ENCODE measurements around the gene GRID1. TPM values are rescaled to one million over a fixed set of nuclear protein-coding genes. Genes with fewer than 3 reads are reported as not detected.

GRID1 gene
- total and polyA plus RNA-seq, 9 of the 15 experiments (the other 6 are each of a cell fraction or from before 2014, with no cell fraction given): 0.01 to 7.2 (median 1.2) TPM

- TF ChIP-seq, protein P1, sequence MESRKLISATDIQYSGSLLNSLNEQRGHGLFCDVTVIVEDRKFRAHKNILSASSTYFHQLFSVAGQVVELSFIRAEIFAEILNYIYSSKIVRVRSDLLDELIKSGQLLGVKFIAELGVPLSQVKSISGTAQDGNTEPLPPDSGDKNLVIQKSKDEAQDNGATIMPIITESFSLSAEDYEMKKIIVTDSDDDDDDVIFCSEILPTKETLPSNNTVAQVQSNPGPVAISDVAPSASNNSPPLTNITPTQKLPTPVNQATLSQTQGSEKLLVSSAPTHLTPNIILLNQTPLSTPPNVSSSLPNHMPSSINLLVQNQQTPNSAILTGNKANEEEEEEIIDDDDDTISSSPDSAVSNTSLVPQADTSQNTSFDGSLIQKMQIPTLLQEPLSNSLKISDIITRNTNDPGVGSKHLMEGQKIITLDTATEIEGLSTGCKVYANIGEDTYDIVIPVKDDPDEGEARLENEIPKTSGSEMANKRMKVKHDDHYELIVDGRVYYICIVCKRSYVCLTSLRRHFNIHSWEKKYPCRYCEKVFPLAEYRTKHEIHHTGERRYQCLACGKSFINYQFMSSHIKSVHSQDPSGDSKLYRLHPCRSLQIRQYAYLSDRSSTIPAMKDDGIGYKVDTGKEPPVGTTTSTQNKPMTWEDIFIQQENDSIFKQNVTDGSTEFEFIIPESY (CRISPR knock-in tag; IDR thresholded peaks at IDR 0.05): no peak
- TF ChIP-seq ZNF780A (CRISPR knock-in tag; IDR thresholded peaks at IDR 0.05) (no peak), ZKSCAN1 (IDR thresholded peaks at IDR 0.05; ENCODE audit: low read depth, low read length) (no peak), ELK1 (CRISPR knock-in tag; IDR thresholded peaks at IDR 0.05) (no peak), SAP30 (IDR thresholded peaks at IDR 0.05; ENCODE audit: borderline replicate concordance, insufficient read depth, low read depth, low read length, poor library complexity, severe bottlenecking) (no peak)
- TF ChIP-seq, protein P2, sequence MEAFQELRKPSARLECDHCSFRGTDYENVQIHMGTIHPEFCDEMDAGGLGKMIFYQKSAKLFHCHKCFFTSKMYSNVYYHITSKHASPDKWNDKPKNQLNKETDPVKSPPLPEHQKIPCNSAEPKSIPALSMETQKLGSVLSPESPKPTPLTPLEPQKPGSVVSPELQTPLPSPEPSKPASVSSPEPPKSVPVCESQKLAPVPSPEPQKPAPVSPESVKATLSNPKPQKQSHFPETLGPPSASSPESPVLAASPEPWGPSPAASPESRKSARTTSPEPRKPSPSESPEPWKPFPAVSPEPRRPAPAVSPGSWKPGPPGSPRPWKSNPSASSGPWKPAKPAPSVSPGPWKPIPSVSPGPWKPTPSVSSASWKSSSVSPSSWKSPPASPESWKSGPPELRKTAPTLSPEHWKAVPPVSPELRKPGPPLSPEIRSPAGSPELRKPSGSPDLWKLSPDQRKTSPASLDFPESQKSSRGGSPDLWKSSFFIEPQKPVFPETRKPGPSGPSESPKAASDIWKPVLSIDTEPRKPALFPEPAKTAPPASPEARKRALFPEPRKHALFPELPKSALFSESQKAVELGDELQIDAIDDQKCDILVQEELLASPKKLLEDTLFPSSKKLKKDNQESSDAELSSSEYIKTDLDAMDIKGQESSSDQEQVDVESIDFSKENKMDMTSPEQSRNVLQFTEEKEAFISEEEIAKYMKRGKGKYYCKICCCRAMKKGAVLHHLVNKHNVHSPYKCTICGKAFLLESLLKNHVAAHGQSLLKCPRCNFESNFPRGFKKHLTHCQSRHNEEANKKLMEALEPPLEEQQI (IDR thresholded peaks at IDR 0.05): no peak
Measured at GRCh38 chr10:85848756-85849155, 517.8 kb downstream of the GRID1 start (continued).
